ENCODE results near the gene AS3MT. TPM values are rescaled to one million over a fixed set of nuclear protein-coding genes. Genes with fewer than 3 reads are reported as not detected.

The AS3MT gene
- total and polyA plus RNA-seq, 10 of the 15 experiments (the other 5 are each of a cell fraction or from before 2014, with no cell fraction given): 0.11 to 1.0 (median 0.39) TPM; not detected in 2

GRCh38 chr10:102917314-102917961, 48.2 kb downstream of the AS3MT start:
- Histone ChIP-seq H2AFZ (ENCODE audit: control insufficient read depth, low read depth, low read length) (peak overlapping the region; percentile 95), H3K9me3 (replicated peaks; ENCODE audit: control insufficient read depth, insufficient read depth, low read length) (no peaks in the 10 kb centered on the region), H3K79me2 (ENCODE audit: control insufficient read depth, insufficient read depth, low read length) (peaks cover 4% of the 10 kb centered on the region), H3K4me1 (ENCODE audit: control insufficient read depth, insufficient read depth, low read length) (peaks cover 16% of the 10 kb centered on the region), H3K4me2 (ENCODE audit: control insufficient read depth, insufficient read depth) (peak overlapping the region; percentile 96), H3K27ac (ENCODE audit: control insufficient read depth, insufficient read depth) (peak overlapping the region; percentile 53), H3K4me3 (peak overlapping the region; percentile 69; the same call in 1 of the 2 replicates), H4K20me1 (ENCODE audit: control insufficient read depth, insufficient read depth) (no peaks in the 10 kb centered on the region), H3K36me3 (ENCODE audit: control insufficient read depth in 2 of 2, insufficient read depth in 2 of 2, low read length in 1 of 2) (no peaks in the 10 kb centered on the region), H3K9ac (ENCODE audit: control insufficient read depth, insufficient read depth, low read length) (peak overlapping the region; percentile 61), H3K27me3 (replicated peaks in 1 of 2; ENCODE audit: control insufficient read depth in 2 of 2, insufficient read depth in 2 of 2, low read length in 1 of 2) (no peaks in the 10 kb centered on the region; a peak in 1 of 4 replicates)
- FAIRE-seq (no peak), ATAC-seq (peak; percentile 71), DNase-seq (ENCODE audit: low read depth, low spot score) (no peak)
- BruUV-seq (replicated peaks): no TSS peak
- RAD21 ChIA-PET (ENCODE audit: unreplicated experiment): interaction anchor here (0.6 to 5.7 kb wide), 43 partner anchors 12 to 573 kb away, joined by 3 to 63 read pairs (median 4); partner anchors contain the start of gene NT5C2
- intact Hi-C loops (cut with micrococcal nuclease; ENCODE audit: unreplicated experiment) (loop anchor here (1.0 to 5.0 kb wide), 5 partner anchors 135 to 567 kb away; no protein-coding TSS in a partner anchor), in situ Hi-C loops (cut with MboI) (loop anchor here (5.0 kb wide), 2 partner anchors 150 to 325 kb away; no protein-coding TSS in a partner anchor)
- POLR2A ChIA-PET: interaction anchor here (0.7 to 2.4 kb wide), 9 partner anchors 129 to 327 kb away, joined by 3 to 8 read pairs (median 3); partner anchors contain the start of genes ARL3 and SFXN2
- WGBS (ENCODE audit: insufficient coverage, insufficient replicate concordance, low lambda C conversion rate, missing lambda C conversion rate): under 1% methylated on average over 45 of the region's 45 CpGs
- CTCF ChIA-PET: interaction anchor here (0.6 to 6.2 kb wide), 41 partner anchors 9 to 629 kb away, joined by 3 to 174 read pairs (median 4); partner anchors contain the start of genes NT5C2 and RPEL1
- SMC1A ChIA-PET (ENCODE audit: uncharacterized antibody, unreplicated experiment): interaction anchor here (0.5 to 15.0 kb wide), 25 partner anchors 9 to 573 kb away, joined by 3 to 164 read pairs (median 3); partner anchors contain the start of gene RPEL1
- peak; percentile 94 for TF ChIP-seq RAD21 (IDR thresholded peaks at IDR 0.05; ENCODE audit: insufficient read depth, low read depth, low read length)
- TF ChIP-seq SIN3A (IDR thresholded peaks at IDR 0.05; ENCODE audit: low read depth, low read length): peak; percentile 60; the same call in 1 of the 2 replicates
- peak; percentile 90 for TF ChIP-seq ZNF207 (IDR thresholded peaks at IDR 0.05; ENCODE audit: borderline replicate concordance)
- no peak for TF ChIP-seq HDAC2 (IDR thresholded peaks at IDR 0.05)
- peak; percentile 82 for TF ChIP-seq YY1 (IDR thresholded peaks at IDR 0.05; ENCODE audit: low read depth, low read length)
- TF ChIP-seq, protein P1, sequence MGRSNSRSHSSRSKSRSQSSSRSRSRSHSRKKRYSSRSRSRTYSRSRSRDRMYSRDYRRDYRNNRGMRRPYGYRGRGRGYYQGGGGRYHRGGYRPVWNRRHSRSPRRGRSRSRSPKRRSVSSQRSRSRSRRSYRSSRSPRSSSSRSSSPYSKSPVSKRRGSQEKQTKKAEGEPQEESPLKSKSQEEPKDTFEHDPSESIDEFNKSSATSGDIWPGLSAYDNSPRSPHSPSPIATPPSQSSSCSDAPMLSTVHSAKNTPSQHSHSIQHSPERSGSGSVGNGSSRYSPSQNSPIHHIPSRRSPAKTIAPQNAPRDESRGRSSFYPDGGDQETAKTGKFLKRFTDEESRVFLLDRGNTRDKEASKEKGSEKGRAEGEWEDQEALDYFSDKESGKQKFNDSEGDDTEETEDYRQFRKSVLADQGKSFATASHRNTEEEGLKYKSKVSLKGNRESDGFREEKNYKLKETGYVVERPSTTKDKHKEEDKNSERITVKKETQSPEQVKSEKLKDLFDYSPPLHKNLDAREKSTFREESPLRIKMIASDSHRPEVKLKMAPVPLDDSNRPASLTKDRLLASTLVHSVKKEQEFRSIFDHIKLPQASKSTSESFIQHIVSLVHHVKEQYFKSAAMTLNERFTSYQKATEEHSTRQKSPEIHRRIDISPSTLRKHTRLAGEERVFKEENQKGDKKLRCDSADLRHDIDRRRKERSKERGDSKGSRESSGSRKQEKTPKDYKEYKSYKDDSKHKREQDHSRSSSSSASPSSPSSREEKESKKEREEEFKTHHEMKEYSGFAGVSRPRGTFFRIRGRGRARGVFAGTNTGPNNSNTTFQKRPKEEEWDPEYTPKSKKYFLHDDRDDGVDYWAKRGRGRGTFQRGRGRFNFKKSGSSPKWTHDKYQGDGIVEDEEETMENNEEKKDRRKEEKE (IDR thresholded peaks at IDR 0.05): no peak
- peak; percentile 89 for TF ChIP-seq SMARCA5 (IDR thresholded peaks at IDR 0.05)
- TF ChIP-seq, protein P2, sequence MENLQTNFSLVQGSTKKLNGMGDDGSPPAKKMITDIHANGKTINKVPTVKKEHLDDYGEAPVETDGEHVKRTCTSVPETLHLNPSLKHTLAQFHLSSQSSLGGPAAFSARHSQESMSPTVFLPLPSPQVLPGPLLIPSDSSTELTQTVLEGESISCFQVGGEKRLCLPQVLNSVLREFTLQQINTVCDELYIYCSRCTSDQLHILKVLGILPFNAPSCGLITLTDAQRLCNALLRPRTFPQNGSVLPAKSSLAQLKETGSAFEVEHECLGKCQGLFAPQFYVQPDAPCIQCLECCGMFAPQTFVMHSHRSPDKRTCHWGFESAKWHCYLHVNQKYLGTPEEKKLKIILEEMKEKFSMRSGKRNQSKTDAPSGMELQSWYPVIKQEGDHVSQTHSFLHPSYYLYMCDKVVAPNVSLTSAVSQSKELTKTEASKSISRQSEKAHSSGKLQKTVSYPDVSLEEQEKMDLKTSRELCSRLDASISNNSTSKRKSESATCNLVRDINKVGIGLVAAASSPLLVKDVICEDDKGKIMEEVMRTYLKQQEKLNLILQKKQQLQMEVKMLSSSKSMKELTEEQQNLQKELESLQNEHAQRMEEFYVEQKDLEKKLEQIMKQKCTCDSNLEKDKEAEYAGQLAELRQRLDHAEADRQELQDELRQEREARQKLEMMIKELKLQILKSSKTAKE (IDR thresholded peaks at IDR 0.05; ENCODE audit: low read depth, poor library complexity, severe bottlenecking): peak; percentile 33
- no peak for TF ChIP-seq EP300 (IDR thresholded peaks at IDR 0.05; ENCODE audit: borderline replicate concordance in 1 of 2, control insufficient read depth in 1 of 2, low read depth in 2 of 2, low read length in 2 of 2)
- TF ChIP-seq, protein P3, sequence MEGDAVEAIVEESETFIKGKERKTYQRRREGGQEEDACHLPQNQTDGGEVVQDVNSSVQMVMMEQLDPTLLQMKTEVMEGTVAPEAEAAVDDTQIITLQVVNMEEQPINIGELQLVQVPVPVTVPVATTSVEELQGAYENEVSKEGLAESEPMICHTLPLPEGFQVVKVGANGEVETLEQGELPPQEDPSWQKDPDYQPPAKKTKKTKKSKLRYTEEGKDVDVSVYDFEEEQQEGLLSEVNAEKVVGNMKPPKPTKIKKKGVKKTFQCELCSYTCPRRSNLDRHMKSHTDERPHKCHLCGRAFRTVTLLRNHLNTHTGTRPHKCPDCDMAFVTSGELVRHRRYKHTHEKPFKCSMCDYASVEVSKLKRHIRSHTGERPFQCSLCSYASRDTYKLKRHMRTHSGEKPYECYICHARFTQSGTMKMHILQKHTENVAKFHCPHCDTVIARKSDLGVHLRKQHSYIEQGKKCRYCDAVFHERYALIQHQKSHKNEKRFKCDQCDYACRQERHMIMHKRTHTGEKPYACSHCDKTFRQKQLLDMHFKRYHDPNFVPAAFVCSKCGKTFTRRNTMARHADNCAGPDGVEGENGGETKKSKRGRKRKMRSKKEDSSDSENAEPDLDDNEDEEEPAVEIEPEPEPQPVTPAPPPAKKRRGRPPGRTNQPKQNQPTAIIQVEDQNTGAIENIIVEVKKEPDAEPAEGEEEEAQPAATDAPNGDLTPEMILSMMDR (IDR thresholded peaks at IDR 0.05 in 2 of 3, conservative IDR thresholded peaks at IDR 0.05 in 1 of 3; ENCODE audit: control insufficient read depth in 2 of 3, extremely low read depth in 1 of 3, insufficient read depth in 1 of 3, low read depth in 3 of 3, low read length in 3 of 3): peak; percentile 97 to 99 (median 98); a peak in 5 of 6 replicates
- TF ChIP-seq SMC3 (IDR thresholded peaks at IDR 0.05; ENCODE audit: borderline replicate concordance, low read length): peak; percentile 99
- TF ChIP-seq STAT1 (conservative IDR thresholded peaks at IDR 0.05): 0 out of 2 replicates have a peak, but pooled peaks have one; percentile 73
